DOHH2 (cell line): ENCODE results near the gene CCDC185.

ENCODE experiments used
- H3F3A ChIP-seq: fragments of 200-600 bp; sonication (generic), shearing (Covaris generic); 2 replicates; pipeline ENCODE4 v1.6.0; 2016; ENCODE audit warnings: antibody characterized with exemption, mild to moderate bottlenecking; ENCODE audit not compliant: control insufficient read depth, insufficient read depth
- H3K27ac ChIP-seq: fragments of 200-600 bp; sonication (generic); 2 replicates; pipeline ENCODE4 v1.5.1; 2014; ENCODE audit warnings: low read depth, mild to moderate bottlenecking, low read length, moderate library complexity
- H3K27me3 ChIP-seq: fragments of 200-600 bp; sonication (generic); 2 replicates; pipeline ENCODE4 v1.6.1; 2014; ENCODE audit warnings: mild to moderate bottlenecking, low read length, mixed read lengths; ENCODE audit not compliant: control insufficient read depth
- H3K36me3 ChIP-seq: fragments of 200-600 bp; sonication (generic); 2 replicates; pipeline ENCODE4 v1.6.1; 2014; ENCODE audit warnings: mild to moderate bottlenecking, low read length, moderate library complexity, mixed read lengths; ENCODE audit not compliant: control insufficient read depth
- H3K4me1 ChIP-seq: fragments of 200-600 bp; sonication (generic); 2 replicates; pipeline ENCODE4 v1.6.1; 2014; ENCODE audit warnings: mild to moderate bottlenecking, low read length, mixed read lengths; ENCODE audit not compliant: control insufficient read depth
- H3K4me2 ChIP-seq: fragments of 200-600 bp; sonication (generic); 2 replicates; pipeline ENCODE4 v1.6.0; 2014; ENCODE audit warnings: mild to moderate bottlenecking, low read length, moderate library complexity
- H3K4me3 ChIP-seq: fragments of 200-600 bp; sonication (generic); 2 replicates; pipeline ENCODE4 v1.5.1; 2014; ENCODE audit warnings: mild to moderate bottlenecking, low read length, mixed read lengths
- H3K79me2 ChIP-seq: fragments of 200-600 bp; sonication (generic); 2 replicates; pipeline ENCODE4 v1.6.1; 2014; ENCODE audit warnings: mild to moderate bottlenecking, low read length, mixed read lengths; ENCODE audit not compliant: control insufficient read depth
- H3K9me2 ChIP-seq: fragments of 200-600 bp; sonication (generic); replicated peaks from 2 replicates; pipeline ENCODE4 v1.6.1; 2014; ENCODE audit warnings: mild to moderate bottlenecking, low read length, mixed read lengths; ENCODE audit not compliant: control insufficient read depth
- H3K9me3 ChIP-seq: fragments of 200-600 bp; sonication (generic); 2 replicates; pipeline ENCODE4 v1.6.1; 2014; ENCODE audit warnings: antibody characterized with exemption, low read length, mixed read lengths; ENCODE audit not compliant: control insufficient read depth, insufficient read depth
- H4K20me1 ChIP-seq: fragments of 200-600 bp; sonication (generic); 2 replicates; pipeline ENCODE4 v1.6.0; 2014; ENCODE audit warnings: low read depth, mild to moderate bottlenecking, antibody characterized with exemption, low read length, moderate library complexity; ENCODE audit not compliant: control insufficient read depth, insufficient read depth
- CTCF ChIP-seq: fragments of 200-600 bp; sonication (generic); IDR thresholded peaks from one replicate; pipeline ENCODE4 v1.5.1; 2014; ENCODE audit warnings: antibody characterized with exemption, mild to moderate bottlenecking, low read depth, low read length; ENCODE audit not compliant: poor library complexity, severe bottlenecking
- EZH2phosphoT487 ChIP-seq: fragments of 200-600 bp; sonication (generic); IDR thresholded peaks from 2 replicates; pipeline ENCODE4 v1.6.1; 2017; ENCODE audit warnings: borderline replicate concordance, mild to moderate bottlenecking, antibody characterized with exemption, low read length, moderate library complexity, mixed read lengths

Gene CCDC185

GRCh38 chr1:223363856-223364684 is 29.1 kb upstream of the CCDC185 start, which contains the start of gene SUSD4:
TSS of gene SUSD4 (minus strand) at chr1:223364176. CDS start at chr1:223363425, 751 bp downstream.
- Histone ChIP-seq H3K9me2 (no peaks in the 10 kb centered on the region), H3K27me3 (peaks cover 7% of the 10 kb centered on the region; the same call in 1 of the 2 replicates), H3F3A (no peaks in the 10 kb centered on the region), H4K20me1 (no peaks in the 10 kb centered on the region), H3K79me2 (no peaks in the 10 kb centered on the region), H3K4me1 (no peaks in the 10 kb centered on the region), H3K4me3 (peak within 1 kb of the TSS; percentile 60), H3K27ac (no peak within 1 kb of the TSS), H3K36me3 (no peaks in the 10 kb centered on the region), H3K4me2 (peak within 1 kb of the TSS; percentile 49), H3K9me3 (no peaks in the 10 kb centered on the region)
- TF ChIP-seq EZH2phosphoT487 (no peak), CTCF (no peak)

DNA sequence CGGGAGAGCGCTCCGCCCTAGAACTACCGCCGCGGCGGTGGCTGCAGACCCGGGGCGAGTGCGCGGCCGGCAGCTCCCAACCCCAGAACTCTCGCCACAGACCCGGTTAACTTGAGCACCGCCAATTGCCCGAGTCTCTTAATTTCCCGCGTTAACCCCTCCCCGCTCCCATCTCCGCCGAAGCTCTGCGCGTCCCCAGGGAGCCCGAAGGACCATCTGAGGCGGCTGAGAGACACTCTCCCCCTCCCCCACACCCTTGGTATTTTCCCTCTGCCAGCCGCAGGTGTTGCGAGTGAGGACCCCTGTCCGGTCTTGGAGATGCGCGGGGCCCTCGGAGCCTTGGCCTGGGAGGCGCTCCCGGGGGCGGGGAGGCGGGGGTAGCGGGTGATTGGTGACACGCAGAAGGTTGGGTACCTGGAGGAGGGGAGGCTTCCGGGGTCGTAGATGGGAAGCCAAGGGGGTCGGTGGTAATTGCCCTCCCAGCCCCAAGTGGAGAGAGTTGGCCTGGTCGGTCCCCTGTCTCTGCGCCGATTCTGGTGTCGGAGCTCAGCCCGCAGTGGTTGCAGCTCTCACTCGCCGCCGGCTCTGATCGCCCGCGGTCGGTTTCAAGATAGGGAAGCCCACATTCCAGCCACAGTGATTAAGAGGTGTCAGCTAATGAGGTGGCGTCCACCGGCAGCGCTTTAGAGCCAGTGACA is 28.4 kb upstream of the CCDC185 start:
- H3F3A ChIP-seq: no peaks in the 10 kb centered on the region
- no peaks in the 10 kb centered on the region for H3K79me2 ChIP-seq
- H3K9me3 ChIP-seq: no peaks in the 10 kb centered on the region
- H3K36me3 ChIP-seq: no peaks in the 10 kb centered on the region
- no peaks in the 10 kb centered on the region for H4K20me1 ChIP-seq
- no peaks in the 10 kb centered on the region for H3K9me2 ChIP-seq
- H3K4me1 ChIP-seq: no peaks in the 10 kb centered on the region
- H3K27ac ChIP-seq: no peak overlapping the region
- TF ChIP-seq EZH2phosphoT487 (no peak), CTCF (no peak)
- no peak overlapping the region for H3K4me3 ChIP-seq
- H3K4me2 ChIP-seq: 0 out of 2 replicates have a peak overlapping the region, but pooled peaks have one; percentile 11
- H3K27me3 ChIP-seq: peaks cover 5% of the 10 kb centered on the region; the same call in 1 of the 2 replicates

GRCh38 chr1:223374064-223374610 is 19.1 kb upstream of the CCDC185 start:
- Histone ChIP-seq H3K4me1 (no peaks in the 10 kb centered on the region), H3K36me3 (no peaks in the 10 kb centered on the region), H3K27ac (no peak overlapping the region), H3K79me2 (no peaks in the 10 kb centered on the region), H3K27me3 (no peaks in the 10 kb centered on the region), H3K9me2 (no peaks in the 10 kb centered on the region), H3K4me2 (no peak overlapping the region), H3K4me3 (no peak overlapping the region), H3F3A (no peaks in the 10 kb centered on the region), H3K9me3 (no peaks in the 10 kb centered on the region), H4K20me1 (no peaks in the 10 kb centered on the region)
- TF ChIP-seq EZH2phosphoT487 (no peak), CTCF (no peak)
